Mammary epithelial cell (primary cell): ENCODE measurements around the gene C10orf53.

Experiments used
- CTCF ChIP-seq, 2 donors: IDR thresholded peaks in 1 of 2; conservative IDR thresholded peaks in 1 of 2; 2 replicates each; pipeline ENCODE4 v1.5.1; 2011 to 2012; ENCODE audit warnings: inconsistent platforms in 2 of 2, low read length in 2 of 2, mild to moderate bottlenecking in 2 of 2, control low read depth in 1 of 2, low read depth in 1 of 2; ENCODE audit not compliant: insufficient read depth in 1 of 2; ENCODE audit errors: extremely low read depth in 1 of 2
- EZH2 ChIP-seq: IDR thresholded peaks from 2 replicates; pipeline ENCODE4 v1.6.1; 2012; ENCODE audit warnings: low read length, inconsistent platforms, borderline replicate concordance

- TF ChIP-seq CTCF (conservative IDR thresholded peaks at IDR 0.05 in 1 of 2, IDR thresholded peaks at IDR 0.05 in 1 of 2; ENCODE audit: extremely low read depth in 1 of 2, insufficient read depth in 1 of 2, low read depth in 1 of 2, low read length in 2 of 2) = no peak
- no peak for TF ChIP-seq EZH2
Observed at GRCh38 chr10:49713266-49713665, 33.8 kb downstream of the C10orf53 start.
